ENCODE measurements around the gene LAMB3. TPM values are rescaled to one million over a fixed set of nuclear protein-coding genes. Genes with fewer than 3 reads are reported as not detected.

LAMB3 gene
- total RNA-seq, 4 donors from 2014 or later = 70.0 to 181 (median 123) TPM

DNA sequence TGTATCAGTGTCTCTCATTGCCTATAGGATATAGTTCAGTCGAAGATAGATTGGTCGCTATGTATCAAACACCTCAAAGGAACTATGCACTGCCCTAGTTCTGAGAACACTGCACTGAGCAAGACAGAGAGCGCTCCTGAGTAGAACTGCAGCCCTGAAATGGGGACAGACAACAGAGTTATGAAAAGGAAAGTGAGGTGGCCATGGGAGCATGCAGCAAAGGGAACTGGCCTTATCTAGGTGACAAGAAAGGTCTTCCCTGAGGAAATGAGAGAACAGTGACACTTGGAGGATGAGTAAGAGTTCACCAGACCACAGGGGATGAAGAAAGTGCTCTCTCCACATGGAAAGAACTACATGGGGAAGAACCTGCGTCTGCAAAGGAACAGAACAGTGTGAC is 15.5 kb upstream of the LAMB3 start:
- 92 to 94% methylated on average over 4 of the region's 4 CpGs for WGBS, 2 donors
- DNase-seq (ENCODE audit: low spot score in 2 of 2) = no peak
- no peak for TF ChIP-seq POLR2A (IDR thresholded peaks at IDR 0.05)
- TF ChIP-seq, protein P1, sequence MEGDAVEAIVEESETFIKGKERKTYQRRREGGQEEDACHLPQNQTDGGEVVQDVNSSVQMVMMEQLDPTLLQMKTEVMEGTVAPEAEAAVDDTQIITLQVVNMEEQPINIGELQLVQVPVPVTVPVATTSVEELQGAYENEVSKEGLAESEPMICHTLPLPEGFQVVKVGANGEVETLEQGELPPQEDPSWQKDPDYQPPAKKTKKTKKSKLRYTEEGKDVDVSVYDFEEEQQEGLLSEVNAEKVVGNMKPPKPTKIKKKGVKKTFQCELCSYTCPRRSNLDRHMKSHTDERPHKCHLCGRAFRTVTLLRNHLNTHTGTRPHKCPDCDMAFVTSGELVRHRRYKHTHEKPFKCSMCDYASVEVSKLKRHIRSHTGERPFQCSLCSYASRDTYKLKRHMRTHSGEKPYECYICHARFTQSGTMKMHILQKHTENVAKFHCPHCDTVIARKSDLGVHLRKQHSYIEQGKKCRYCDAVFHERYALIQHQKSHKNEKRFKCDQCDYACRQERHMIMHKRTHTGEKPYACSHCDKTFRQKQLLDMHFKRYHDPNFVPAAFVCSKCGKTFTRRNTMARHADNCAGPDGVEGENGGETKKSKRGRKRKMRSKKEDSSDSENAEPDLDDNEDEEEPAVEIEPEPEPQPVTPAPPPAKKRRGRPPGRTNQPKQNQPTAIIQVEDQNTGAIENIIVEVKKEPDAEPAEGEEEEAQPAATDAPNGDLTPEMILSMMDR (IDR thresholded peaks at IDR 0.05) = no peak
- no peak overlapping the region for H3K4me3 ChIP-seq (ENCODE audit: low read depth, poor library complexity, severe bottlenecking)
- intact Hi-C loops (cut with DNase I; ENCODE audit: low total_unique reads) = no loop called here

DNA sequence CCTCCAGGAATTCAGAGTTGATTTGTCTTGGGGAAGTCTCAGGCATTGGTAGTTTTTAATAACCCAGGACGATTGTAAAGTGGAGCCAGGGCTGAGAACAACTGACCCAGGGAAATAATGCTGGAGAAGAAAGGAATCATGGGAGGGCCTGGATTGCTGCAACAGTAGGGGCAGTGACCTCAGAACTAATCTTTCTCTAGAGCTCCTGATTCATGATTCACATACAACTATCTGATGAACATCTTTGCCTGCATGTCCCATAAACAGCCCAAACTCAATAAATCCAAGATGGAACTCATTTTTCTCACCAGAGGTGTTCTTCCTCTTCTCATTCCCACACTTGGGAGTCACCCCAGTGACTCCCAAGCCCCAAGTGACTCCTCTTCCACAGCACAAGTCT is 14.9 kb upstream of the LAMB3 start:
- no peak overlapping the region for H3K4me3 ChIP-seq (ENCODE audit: low read depth, poor library complexity, severe bottlenecking)
- TF ChIP-seq POLR2A (IDR thresholded peaks at IDR 0.05) = no peak
- TF ChIP-seq, protein P1 (IDR thresholded peaks at IDR 0.05) = no peak
- intact Hi-C loops (cut with DNase I; ENCODE audit: low total_unique reads) = no loop called here
- no peak for DNase-seq (ENCODE audit: low spot score in 2 of 2)
- WGBS, 2 donors = 82 to 90% methylated on average over 1 of the region's 1 CpG

DNA sequence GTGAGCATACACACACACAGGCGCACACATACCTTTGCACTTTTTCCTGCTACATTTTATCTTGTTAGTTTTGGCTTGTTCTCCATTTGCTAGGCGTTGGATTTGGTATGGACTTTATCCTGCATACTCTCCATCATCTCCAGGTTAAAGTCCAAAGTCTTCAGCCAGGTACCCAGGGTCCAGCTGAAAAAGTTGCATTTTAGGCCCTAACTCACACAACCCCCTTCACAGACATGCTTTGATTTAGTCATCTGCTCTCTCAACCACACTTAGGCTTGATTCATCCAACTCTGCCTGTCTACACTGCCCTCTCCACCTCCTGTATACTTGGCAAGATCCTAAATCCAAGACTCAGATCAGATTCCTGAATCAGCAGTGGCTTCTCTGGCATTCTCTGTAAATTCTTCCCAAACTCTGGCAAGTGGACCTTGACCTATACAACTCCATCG is 10.7 kb upstream of the LAMB3 start:
- WGBS, 2 donors = 93 to 95% methylated on average over 3 of the region's 3 CpGs
- intact Hi-C loops (cut with DNase I; ENCODE audit: low total_unique reads) = no loop called here
- TF ChIP-seq POLR2A (IDR thresholded peaks at IDR 0.05) = no peak
- TF ChIP-seq, protein P1 (IDR thresholded peaks at IDR 0.05) = no peak
- no peak for DNase-seq (ENCODE audit: low spot score in 2 of 2)
- H3K4me3 ChIP-seq (ENCODE audit: low read depth, poor library complexity, severe bottlenecking) = no peak overlapping the region

DNA sequence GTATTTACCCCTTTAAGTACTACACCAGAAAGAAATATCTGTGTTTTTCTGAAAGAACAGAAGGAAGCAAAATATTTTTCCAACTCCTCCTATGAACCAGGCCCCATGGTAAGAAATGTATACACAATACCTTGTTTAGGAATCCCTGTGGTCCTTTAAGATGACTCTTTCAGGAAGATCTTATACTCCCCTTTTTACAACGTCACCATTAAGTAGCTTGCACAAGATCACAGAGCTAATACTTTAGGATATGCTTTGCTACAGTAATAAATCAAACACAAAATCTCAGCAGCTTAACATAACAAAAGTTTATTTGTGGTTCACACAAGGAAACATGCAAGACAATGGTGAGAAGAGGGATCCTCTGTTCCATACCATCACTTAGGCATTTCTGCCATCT is 8.8 kb upstream of the LAMB3 start:
- TF ChIP-seq, protein P1 (IDR thresholded peaks at IDR 0.05) = no peak
- TF ChIP-seq POLR2A (IDR thresholded peaks at IDR 0.05) = no peak
- intact Hi-C loops (cut with DNase I; ENCODE audit: low total_unique reads) = no loop called here
- WGBS, 2 donors = 49 to 62% methylated on average over 1 of the region's 1 CpG
- DNase-seq (ENCODE audit: low spot score in 2 of 2) = no peak
- H3K4me3 ChIP-seq (ENCODE audit: low read depth, poor library complexity, severe bottlenecking) = no peak overlapping the region

DNA sequence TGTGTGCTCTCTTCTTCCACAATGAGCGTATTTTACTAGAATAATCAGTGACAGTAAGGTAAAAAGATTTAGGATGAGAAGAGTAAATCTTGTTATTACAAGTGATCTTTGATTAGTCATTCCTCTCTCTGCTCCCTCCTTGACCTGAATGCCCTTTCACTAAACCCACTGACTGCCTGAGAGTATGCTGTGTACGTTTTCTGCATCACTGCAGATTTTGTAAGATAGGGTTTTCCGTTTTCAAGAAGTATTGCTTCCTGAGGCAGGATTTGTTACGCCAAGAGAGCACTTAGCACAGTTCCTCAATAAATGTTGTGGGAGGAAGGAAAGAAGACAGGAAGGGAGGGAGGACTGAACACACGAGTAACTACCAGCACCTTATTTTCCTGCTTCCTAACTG is 7.7 kb upstream of the LAMB3 start:
- intact Hi-C loops (cut with DNase I; ENCODE audit: low total_unique reads) = no loop called here

DNA sequence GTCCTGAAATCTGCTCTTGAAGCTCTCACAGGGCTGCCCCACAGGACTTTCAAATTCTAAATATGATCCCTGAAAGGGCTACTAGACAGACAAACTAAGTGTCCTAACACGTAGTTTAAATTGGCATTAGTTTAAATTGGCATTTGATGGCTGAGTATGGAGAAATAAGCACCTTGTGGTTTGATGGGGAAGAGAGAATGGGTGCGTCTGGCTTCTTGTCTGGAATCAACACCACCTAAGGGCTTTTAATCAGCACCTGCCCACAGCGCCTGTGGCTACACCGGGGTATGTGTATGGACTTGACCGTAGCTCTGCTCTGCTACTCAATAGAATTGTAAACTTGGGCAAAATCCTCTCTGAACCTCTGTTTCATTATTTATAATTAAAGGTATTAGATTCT is 5.7 kb upstream of the LAMB3 start:
- no peak for DNase-seq (ENCODE audit: low spot score in 2 of 2)
- WGBS, 2 donors = 58 to 63% methylated on average over 5 of the region's 5 CpGs
- TF ChIP-seq, protein P1 (IDR thresholded peaks at IDR 0.05) = no peak
- TF ChIP-seq POLR2A (IDR thresholded peaks at IDR 0.05) = no peak
- intact Hi-C loops (cut with DNase I; ENCODE audit: low total_unique reads) = no loop called here
- no peak overlapping the region for H3K4me3 ChIP-seq (ENCODE audit: low read depth, poor library complexity, severe bottlenecking)

More for the DNA sequence above, 7.7 kb upstream of the LAMB3 start:
- WGBS, 2 donors = 27% methylated on average over 5 of the region's 5 CpGs
- no peak overlapping the region for H3K4me3 ChIP-seq (ENCODE audit: low read depth, poor library complexity, severe bottlenecking)
- TF ChIP-seq, protein P1 (IDR thresholded peaks at IDR 0.05) = no peak
- no peak for DNase-seq (ENCODE audit: low spot score in 2 of 2)

Data from lower leg skin (tissue), 4 donors.